ENCODE measurements around the gene LATS2.

The LATS2 gene

GRCh38 chr13:21010621-21011020, 50.8 kb downstream of the LATS2 start:
- Mint-ChIP-seq H3K27ac (no peak overlapping the region), H3K27me3 (no peaks in the 10 kb centered on the region), H3K9me3 (no peaks in the 10 kb centered on the region), H3K4me3 (no peak overlapping the region), H3K4me1 (ENCODE audit: low read depth) (peaks cover 11% of the 10 kb centered on the region), H3K36me3 (ENCODE audit: low read depth) (no peaks in the 10 kb centered on the region)
- DNase-seq, result no peak

GRCh38 chr13:21009036-21009435, 52.4 kb downstream of the LATS2 start:
- Mint-ChIP-seq H3K27ac (no peak overlapping the region), H3K27me3 (no peaks in the 10 kb centered on the region), H3K4me1 (ENCODE audit: low read depth) (peaks cover 11% of the 10 kb centered on the region), H3K9me3 (no peaks in the 10 kb centered on the region), H3K4me3 (no peak overlapping the region), H3K36me3 (ENCODE audit: low read depth) (no peaks in the 10 kb centered on the region)
- DNase-seq, result no peak

- no peak for DNase-seq
- H3K27ac Mint-ChIP-seq, result no peak overlapping the region
- H3K4me3 Mint-ChIP-seq, result no peak overlapping the region
- H3K27me3 Mint-ChIP-seq, result no peaks in the 10 kb centered on the region
- no peaks in the 10 kb centered on the region for H3K36me3 Mint-ChIP-seq (ENCODE audit: low read depth)
- peaks cover 11% of the 10 kb centered on the region for H3K4me1 Mint-ChIP-seq (ENCODE audit: low read depth)
- H3K9me3 Mint-ChIP-seq, result no peaks in the 10 kb centered on the region
Measured at GRCh38 chr13:21008026-21008425, 53.4 kb downstream of the LATS2 start.

GRCh38 chr13:21006141-21007005, 55.0 kb downstream of the LATS2 start:
- Mint-ChIP-seq H3K4me3 (no peak overlapping the region), H3K9me3 (peaks cover 1% of the 10 kb centered on the region), H3K36me3 (ENCODE audit: low read depth) (no peaks in the 10 kb centered on the region), H3K27ac (no peak overlapping the region), H3K27me3 (no peaks in the 10 kb centered on the region), H3K4me1 (ENCODE audit: low read depth) (peaks cover 11% of the 10 kb centered on the region)
- no peak for DNase-seq

GRCh38 chr13:21005193-21005592, 56.2 kb downstream of the LATS2 start:
- H3K4me3 Mint-ChIP-seq, result no peak overlapping the region
- H3K27me3 Mint-ChIP-seq, result no peaks in the 10 kb centered on the region
- DNase-seq, result no peak
- peaks cover 2% of the 10 kb centered on the region for H3K36me3 Mint-ChIP-seq (ENCODE audit: low read depth)
- H3K9me3 Mint-ChIP-seq, result peaks cover 6% of the 10 kb centered on the region
- peaks cover 2% of the 10 kb centered on the region for H3K4me1 Mint-ChIP-seq (ENCODE audit: low read depth)
- H3K27ac Mint-ChIP-seq, result no peak overlapping the region

- Mint-ChIP-seq H3K9me3 (peaks cover 6% of the 10 kb centered on the region), H3K27me3 (no peaks in the 10 kb centered on the region), H3K4me3 (no peak overlapping the region), H3K4me1 (ENCODE audit: low read depth) (no peaks in the 10 kb centered on the region), H3K27ac (no peak overlapping the region), H3K36me3 (ENCODE audit: low read depth) (peaks cover 2% of the 10 kb centered on the region)
- DNase-seq, result no peak
Measured at GRCh38 chr13:21001471-21001870, 59.9 kb downstream of the LATS2 start.

- Mint-ChIP-seq H3K4me3 (no peak overlapping the region), H3K27me3 (no peaks in the 10 kb centered on the region), H3K27ac (no peak overlapping the region), H3K9me3 (peaks cover 6% of the 10 kb centered on the region), H3K36me3 (ENCODE audit: low read depth) (peaks cover 2% of the 10 kb centered on the region), H3K4me1 (ENCODE audit: low read depth) (no peaks in the 10 kb centered on the region)
- no peak for DNase-seq
Measured at GRCh38 chr13:21000647-21001046, 60.7 kb downstream of the LATS2 start.

GRCh38 chr13:20998649-20999415, 62.6 kb downstream of the LATS2 start:
- Mint-ChIP-seq H3K36me3 (ENCODE audit: low read depth) (peaks cover 2% of the 10 kb centered on the region), H3K27ac (no peak overlapping the region), H3K4me1 (ENCODE audit: low read depth) (peaks cover 1% of the 10 kb centered on the region), H3K9me3 (peaks cover 6% of the 10 kb centered on the region), H3K4me3 (no peak overlapping the region), H3K27me3 (no peaks in the 10 kb centered on the region)
- DNase-seq, result no peak

GRCh38 chr13:20997301-20998161, 63.9 kb downstream of the LATS2 start:
- Mint-ChIP-seq H3K27me3 (no peaks in the 10 kb centered on the region), H3K4me1 (ENCODE audit: low read depth) (peaks cover 3% of the 10 kb centered on the region), H3K36me3 (ENCODE audit: low read depth) (peaks cover 2% of the 10 kb centered on the region), H3K9me3 (peaks cover 6% of the 10 kb centered on the region), H3K4me3 (no peak overlapping the region), H3K27ac (no peak overlapping the region)
- no peak for DNase-seq

GRCh38 chr13:20995245-20995838, 66.0 kb downstream of the LATS2 start:
- no peak overlapping the region for H3K27ac Mint-ChIP-seq
- no peaks in the 10 kb centered on the region for H3K27me3 Mint-ChIP-seq
- no peak for DNase-seq
- H3K4me1 Mint-ChIP-seq (ENCODE audit: low read depth), result peaks cover 3% of the 10 kb centered on the region
- no peak overlapping the region for H3K4me3 Mint-ChIP-seq
- no peaks in the 10 kb centered on the region for H3K36me3 Mint-ChIP-seq (ENCODE audit: low read depth)
- no peaks in the 10 kb centered on the region for H3K9me3 Mint-ChIP-seq

GRCh38 chr13:20994441-20994821, 67.0 kb downstream of the LATS2 start:
- H3K27me3 Mint-ChIP-seq, result no peaks in the 10 kb centered on the region
- H3K4me1 Mint-ChIP-seq (ENCODE audit: low read depth), result peaks cover 3% of the 10 kb centered on the region
- DNase-seq, result no peak
- H3K4me3 Mint-ChIP-seq, result no peak overlapping the region
- H3K9me3 Mint-ChIP-seq, result no peaks in the 10 kb centered on the region
- no peaks in the 10 kb centered on the region for H3K36me3 Mint-ChIP-seq (ENCODE audit: low read depth)
- no peak overlapping the region for H3K27ac Mint-ChIP-seq

- peaks cover 3% of the 10 kb centered on the region for H3K4me1 Mint-ChIP-seq (ENCODE audit: low read depth)
- H3K36me3 Mint-ChIP-seq (ENCODE audit: low read depth), result no peaks in the 10 kb centered on the region
- no peaks in the 10 kb centered on the region for H3K27me3 Mint-ChIP-seq
- no peak for DNase-seq
- no peaks in the 10 kb centered on the region for H3K9me3 Mint-ChIP-seq
- no peak overlapping the region for H3K4me3 Mint-ChIP-seq
- H3K27ac Mint-ChIP-seq, result no peak overlapping the region
Measured at GRCh38 chr13:20993661-20994440, 67.5 kb downstream of the LATS2 start.

- no peak for DNase-seq
- Mint-ChIP-seq H3K27ac (no peak overlapping the region), H3K4me3 (no peak overlapping the region), H3K27me3 (no peaks in the 10 kb centered on the region), H3K9me3 (no peaks in the 10 kb centered on the region), H3K36me3 (ENCODE audit: low read depth) (no peaks in the 10 kb centered on the region), H3K4me1 (ENCODE audit: low read depth) (peaks cover 3% of the 10 kb centered on the region)
Measured at GRCh38 chr13:20993211-20993610, 68.2 kb downstream of the LATS2 start.
